HG03432 (cell line): ENCODE results near the gene HS6ST3.
"Not testable (repeated sequence)": the region's sequence is repeated elsewhere in the genome, so short reads cannot be mapped to it uniquely, and the experiment has no call there.

ENCODE experiments used
- ATAC-seq: cut with Tn5 transposase; IDR thresholded peaks from one replicate; pipeline ENCODE4 v1.9.1; 2021; ENCODE audit warnings: mild to moderate bottlenecking, moderate library complexity; ENCODE audit not compliant: unreplicated experiment

The HS6ST3 gene

GRCh38 chr13:96422002-96422401 lies 332.1 kb downstream of the HS6ST3 start:
- no peak for ATAC-seq

GRCh38 chr13:96426167-96426566 lies 336.3 kb downstream of the HS6ST3 start:
- no peak for ATAC-seq

- no peak for ATAC-seq
Observed at GRCh38 chr13:96428911-96429310, 339.0 kb downstream of the HS6ST3 start.

GRCh38 chr13:96431044-96431581 lies 341.2 kb downstream of the HS6ST3 start:
- no peak for ATAC-seq

GRCh38 chr13:96444676-96445075 lies 354.8 kb downstream of the HS6ST3 start:
- ATAC-seq, result no peak

GRCh38 chr13:96449920-96450319 lies 360.0 kb downstream of the HS6ST3 start:
- no peak for ATAC-seq

- no peak for ATAC-seq
Observed at GRCh38 chr13:96450326-96451020, 360.6 kb downstream of the HS6ST3 start.

- ATAC-seq, result no peak
Observed at GRCh38 chr13:96454466-96454865, 364.6 kb downstream of the HS6ST3 start.

GRCh38 chr13:96460609-96461008 lies 370.7 kb downstream of the HS6ST3 start:
- no peak for ATAC-seq

GRCh38 chr13:96473526-96474180 lies 383.7 kb downstream of the HS6ST3 start:
- ATAC-seq, result no peak

GRCh38 chr13:96474181-96474557 lies 384.3 kb downstream of the HS6ST3 start:
- no peak for ATAC-seq

GRCh38 chr13:96475103-96475502 lies 385.2 kb downstream of the HS6ST3 start:
- no peak for ATAC-seq

- ATAC-seq, result no peak
Observed at GRCh38 chr13:96481482-96481881, 391.6 kb downstream of the HS6ST3 start.

GRCh38 chr13:96490496-96490989 lies 400.6 kb downstream of the HS6ST3 start:
- no peak for ATAC-seq

GRCh38 chr13:96491103-96491502 lies 401.2 kb downstream of the HS6ST3 start:
- no peak for ATAC-seq

- no peak for ATAC-seq
Observed at GRCh38 chr13:96492766-96493165, 402.9 kb downstream of the HS6ST3 start.

GRCh38 chr13:96499656-96500055 lies 409.7 kb downstream of the HS6ST3 start:
- ATAC-seq, result no peak

GRCh38 chr13:96500953-96501352 lies 411.0 kb downstream of the HS6ST3 start:
- peak; percentile 77 for ATAC-seq

GRCh38 chr13:96503481-96503880 lies 413.6 kb downstream of the HS6ST3 start:
- ATAC-seq, result no peak

- ATAC-seq, result no peak
Observed at GRCh38 chr13:96511587-96511986, 421.7 kb downstream of the HS6ST3 start.

GRCh38 chr13:96519380-96519779 lies 429.5 kb downstream of the HS6ST3 start:
- no peak for ATAC-seq

- ATAC-seq, result not testable (repeated sequence)
Observed at GRCh38 chr13:96524398-96525020, 434.6 kb downstream of the HS6ST3 start.
